ENCODE data around the gene HIPK3. TPM values are rescaled to one million over a fixed set of nuclear protein-coding genes. Genes with fewer than 3 reads are reported as not detected.
"Not testable (repeated sequence)": the region's sequence is repeated elsewhere in the genome, so short reads cannot be mapped to it uniquely, and the experiment has no call there.

HIPK3 gene
- total RNA-seq, 4 donors from 2014 or later: 292 to 331 (median 308) TPM

- TF ChIP-seq, protein P1, sequence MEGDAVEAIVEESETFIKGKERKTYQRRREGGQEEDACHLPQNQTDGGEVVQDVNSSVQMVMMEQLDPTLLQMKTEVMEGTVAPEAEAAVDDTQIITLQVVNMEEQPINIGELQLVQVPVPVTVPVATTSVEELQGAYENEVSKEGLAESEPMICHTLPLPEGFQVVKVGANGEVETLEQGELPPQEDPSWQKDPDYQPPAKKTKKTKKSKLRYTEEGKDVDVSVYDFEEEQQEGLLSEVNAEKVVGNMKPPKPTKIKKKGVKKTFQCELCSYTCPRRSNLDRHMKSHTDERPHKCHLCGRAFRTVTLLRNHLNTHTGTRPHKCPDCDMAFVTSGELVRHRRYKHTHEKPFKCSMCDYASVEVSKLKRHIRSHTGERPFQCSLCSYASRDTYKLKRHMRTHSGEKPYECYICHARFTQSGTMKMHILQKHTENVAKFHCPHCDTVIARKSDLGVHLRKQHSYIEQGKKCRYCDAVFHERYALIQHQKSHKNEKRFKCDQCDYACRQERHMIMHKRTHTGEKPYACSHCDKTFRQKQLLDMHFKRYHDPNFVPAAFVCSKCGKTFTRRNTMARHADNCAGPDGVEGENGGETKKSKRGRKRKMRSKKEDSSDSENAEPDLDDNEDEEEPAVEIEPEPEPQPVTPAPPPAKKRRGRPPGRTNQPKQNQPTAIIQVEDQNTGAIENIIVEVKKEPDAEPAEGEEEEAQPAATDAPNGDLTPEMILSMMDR (IDR thresholded peaks at IDR 0.05): no peak
- TF ChIP-seq POLR2AphosphoS5 (IDR thresholded peaks at IDR 0.05): no peak
- Histone ChIP-seq H3K36me3 (peaks cover 0 to 5% of the 10 kb centered on the region in 2 donors), H3K9me3 (no peaks in the 10 kb centered on the region), H3K4me1 (peaks cover 4 to 92% (median 12%) of the 10 kb centered on the region in 3 donors), H3K27me3 (no peaks in the 10 kb centered on the region), H3K27ac (no peak overlapping the region), H3K4me3 (no peak overlapping the region)
- no peak for ATAC-seq
- WGBS, 2 donors (ENCODE audit: low coverage in 1 of 2): 78 to 85% methylated on average over 4 of the region's 4 CpGs
These were observed 46.4 kb downstream of the HIPK3 start for GRCh38 chr11:33303541-33303940.

DNA sequence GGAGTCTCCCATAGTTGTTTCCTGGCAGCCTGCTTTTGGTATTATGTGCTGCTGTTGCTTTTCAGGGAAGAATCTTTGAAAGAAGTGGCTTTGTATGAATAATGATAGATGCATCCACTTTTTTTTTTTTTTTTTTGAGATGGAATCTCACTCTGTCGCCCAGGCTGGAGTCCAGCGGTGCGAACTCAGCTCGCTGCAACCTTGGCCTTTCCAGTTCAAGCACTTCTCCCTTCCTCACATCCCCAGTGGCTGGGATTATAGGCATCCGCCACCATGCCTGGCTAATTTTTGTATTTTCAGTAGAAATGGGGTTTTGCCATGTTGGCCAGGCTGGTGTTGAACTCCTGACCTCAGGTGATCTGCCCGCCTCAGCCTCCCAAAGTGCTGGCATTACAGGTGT, 49.6 kb downstream of the HIPK3 start:
- not testable (repeated sequence) for ATAC-seq

GRCh38 chr11:33307984-33308383, 50.8 kb downstream of the HIPK3 start:
- H3K27me3 ChIP-seq: no peaks in the 10 kb centered on the region
- no peak overlapping the region for H3K27ac ChIP-seq
- no peak overlapping the region for H3K4me3 ChIP-seq
- H3K9me3 ChIP-seq: no peaks in the 10 kb centered on the region
- no peak for ATAC-seq
- H3K36me3 ChIP-seq: no peaks in the 10 kb centered on the region
- no peak for TF ChIP-seq POLR2AphosphoS5 (IDR thresholded peaks at IDR 0.05)
- TF ChIP-seq, protein P1 (IDR thresholded peaks at IDR 0.05): no peak
- no peak for TF ChIP-seq POLR2A (IDR thresholded peaks at IDR 0.05)
- no peak for TF ChIP-seq EP300 (IDR thresholded peaks at IDR 0.05)
- H3K4me1 ChIP-seq: peaks cover 4 to 83% (median 6%) of the 10 kb centered on the region in 3 donors

More for the DNA sequence above, 49.6 kb downstream of the HIPK3 start:
- 76 to 90% methylated on average over 5 of the region's 6 CpGs for WGBS, 2 donors (ENCODE audit: low coverage in 1 of 2)
- not testable (repeated sequence) for H3K4me3 ChIP-seq, H3K36me3 ChIP-seq, H3K9me3 ChIP-seq, H3K27ac ChIP-seq, H3K27me3 ChIP-seq
- H3K4me1 ChIP-seq: peaks cover 4 to 83% (median 5%) of the 10 kb centered on the region in 3 donors

DNA sequence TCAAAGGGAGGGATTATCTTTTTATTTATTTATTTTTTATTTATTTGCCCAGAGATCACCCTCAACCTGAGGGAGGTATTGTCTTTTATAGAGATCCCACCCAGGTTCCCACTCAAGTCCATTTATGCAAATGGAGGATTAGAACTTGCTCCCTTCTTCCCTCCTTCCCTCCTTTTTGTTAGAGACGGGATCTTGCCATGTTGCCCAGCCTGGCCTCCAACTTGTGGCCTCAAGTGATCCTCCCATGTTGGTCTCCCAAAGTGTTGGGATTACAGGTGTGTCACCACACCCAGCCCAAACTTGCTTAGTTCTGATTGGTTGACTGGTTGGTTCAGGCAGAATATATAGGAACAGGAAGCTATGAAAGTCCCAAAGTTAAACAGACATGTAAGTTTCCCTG, 51.9 kb downstream of the HIPK3 start:
- Histone ChIP-seq H3K27me3 (no peaks in the 10 kb centered on the region), H3K4me1 (peaks cover 4 to 84% (median 9%) of the 10 kb centered on the region in 3 donors), H3K4me3 (no peak overlapping the region), H3K36me3 (no peaks in the 10 kb centered on the region), H3K27ac (no peak overlapping the region), H3K9me3 (no peaks in the 10 kb centered on the region)
- ATAC-seq: no peak
- 100% methylated on average over 1 of the region's 1 CpG for WGBS, 2 donors (ENCODE audit: low coverage in 1 of 2)
- no peak for TF ChIP-seq EP300 (IDR thresholded peaks at IDR 0.05)

DNA sequence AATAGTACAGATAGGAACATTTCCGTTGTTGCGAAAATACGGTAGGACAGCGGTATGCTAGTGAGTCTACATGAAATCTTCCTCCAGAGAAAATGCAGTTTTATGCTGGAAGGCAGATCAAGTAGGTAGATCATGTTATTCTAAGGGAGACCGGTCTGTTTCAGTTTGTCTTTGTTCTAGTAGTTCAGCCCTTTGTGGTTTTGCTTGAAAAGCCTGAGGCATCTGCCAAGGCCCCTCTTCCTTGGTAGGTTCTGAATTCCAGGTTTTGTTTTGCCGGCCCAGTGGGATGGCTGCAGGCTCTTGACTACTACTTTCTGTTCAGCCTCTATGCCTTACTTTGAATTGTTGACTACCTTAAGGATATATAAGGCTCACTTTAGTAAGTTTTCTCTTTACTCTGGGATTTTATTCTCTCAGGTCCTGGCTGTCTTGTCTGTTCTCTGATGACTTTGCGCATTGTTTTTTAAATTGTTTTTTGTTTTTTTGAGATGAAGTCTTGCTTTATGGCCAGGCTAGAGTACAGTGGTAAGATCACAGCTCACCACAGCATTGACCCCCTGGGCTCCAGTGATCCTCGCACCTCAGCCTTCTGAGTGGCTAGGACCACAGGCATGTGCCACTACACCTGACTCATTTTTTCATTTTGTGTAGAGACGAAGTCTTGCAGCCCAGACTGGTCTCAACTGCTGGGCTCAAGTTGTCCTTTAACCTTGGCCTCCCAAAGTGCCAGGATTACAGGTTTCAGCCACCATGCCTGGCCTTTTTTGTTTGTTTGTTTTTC, 53.7 kb downstream of the HIPK3 start:
- no peak overlapping the region for H3K27ac ChIP-seq
- ATAC-seq: no peak
- 87 to 94% methylated on average over 7 to 9 of the region's 9 CpGs for WGBS, 2 donors (ENCODE audit: low coverage in 1 of 2)
- no peaks in the 10 kb centered on the region for H3K9me3 ChIP-seq
- H3K4me1 ChIP-seq: peaks cover 4 to 82% (median 9%) of the 10 kb centered on the region in 3 donors
- H3K4me3 ChIP-seq: no peak overlapping the region
- no peaks in the 10 kb centered on the region for H3K36me3 ChIP-seq
- H3K27me3 ChIP-seq: no peaks in the 10 kb centered on the region
- no peak for TF ChIP-seq POLR2A (IDR thresholded peaks at IDR 0.05)
- no peak for TF ChIP-seq POLR2AphosphoS5 (IDR thresholded peaks at IDR 0.05)
- TF ChIP-seq, protein P1 (IDR thresholded peaks at IDR 0.05): no peak
- no peak for TF ChIP-seq EP300 (IDR thresholded peaks at IDR 0.05)

DNA sequence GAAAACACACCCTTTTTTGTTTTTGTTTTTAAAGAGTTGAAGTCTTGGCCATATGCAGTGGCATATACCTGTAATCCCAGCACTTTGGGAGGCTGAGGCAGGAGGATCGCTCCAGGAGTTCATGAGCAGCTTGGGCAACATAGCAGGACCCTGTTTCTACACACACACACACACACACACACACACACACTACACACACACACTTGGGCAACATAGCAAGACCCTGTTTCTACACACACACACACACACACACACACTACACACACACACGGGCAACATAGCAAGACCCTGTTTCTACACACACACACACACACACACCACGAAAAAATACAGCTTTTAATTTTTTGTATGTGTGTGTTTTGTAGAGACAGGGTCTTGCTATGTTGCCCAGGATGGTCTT, 54.5 kb downstream of the HIPK3 start:
- no peak overlapping the region for H3K27ac ChIP-seq
- H3K4me1 ChIP-seq: peaks cover 4 to 83% (median 9%) of the 10 kb centered on the region in 3 donors
- no peak overlapping the region for H3K4me3 ChIP-seq
- ATAC-seq: no peak
- H3K36me3 ChIP-seq: no peaks in the 10 kb centered on the region
- H3K9me3 ChIP-seq: no peaks in the 10 kb centered on the region
- TF ChIP-seq EP300 (IDR thresholded peaks at IDR 0.05) (no peak), POLR2AphosphoS5 (IDR thresholded peaks at IDR 0.05) (no peak), POLR2A (IDR thresholded peaks at IDR 0.05) (no peak)
- TF ChIP-seq, protein P1 (IDR thresholded peaks at IDR 0.05): no peak
- no peaks in the 10 kb centered on the region for H3K27me3 ChIP-seq
- 60% methylated on average over 2 of the region's 3 CpGs; no CpG with 5 or more reads in 1 of the 2 donors for WGBS, 2 donors (ENCODE audit: low coverage in 1 of 2)

Measured in gastroesophageal sphincter (tissue), 4 donors.